GM12873 (cell line): ENCODE measurements around the gene ADRA2C.

ENCODE experiments used
- CTCF ChIP-seq: IDR thresholded peaks from 2 replicates; pipeline ENCODE4 v1.5.1; 2012; ENCODE audit warnings: low read depth, mild to moderate bottlenecking, moderate library complexity, low read length, control low read depth; ENCODE audit not compliant: insufficient read depth; ENCODE audit errors: missing control alignments

The ADRA2C gene

GRCh38 chr4:3812211-3812934 is 46.2 kb downstream of the ADRA2C start:
- TF ChIP-seq CTCF = no peak

- TF ChIP-seq CTCF = no peak
Observed at GRCh38 chr4:3813151-3814052, 47.2 kb downstream of the ADRA2C start.

GRCh38 chr4:3814053-3814570 is 47.9 kb downstream of the ADRA2C start:
- TF ChIP-seq CTCF = no peak

- TF ChIP-seq CTCF = no peak
Observed at GRCh38 chr4:3816256-3816825, 50.2 kb downstream of the ADRA2C start.

GRCh38 chr4:3816983-3817960 is 51.1 kb downstream of the ADRA2C start:
- TF ChIP-seq CTCF = no peak
